A673 (cell line): Measurements from ENCODE around the gene MAPK12.

Experiments
- EZH2 ChIP-seq: fragments of 200-600 bp; sonication (generic); IDR thresholded peaks from 2 replicates; pipeline ENCODE4 v1.6.1; 2017; ENCODE audit warnings: borderline replicate concordance, low read depth, mild to moderate bottlenecking, mixed read lengths, antibody characterized with exemption, low read length; ENCODE audit not compliant: poor library complexity, severe bottlenecking
- TF ChIP-seq, protein P1 (sequence below): fragments of 300-800, 200-600 bp; sonication (generic); conservative IDR thresholded peaks from 2 replicates; pipeline ENCODE4 v1.5.1; 2017; ENCODE audit warnings: low read depth, mild to moderate bottlenecking, antibody characterized with exemption, low read length, moderate library complexity, mixed read lengths

- TF ChIP-seq, protein P1, sequence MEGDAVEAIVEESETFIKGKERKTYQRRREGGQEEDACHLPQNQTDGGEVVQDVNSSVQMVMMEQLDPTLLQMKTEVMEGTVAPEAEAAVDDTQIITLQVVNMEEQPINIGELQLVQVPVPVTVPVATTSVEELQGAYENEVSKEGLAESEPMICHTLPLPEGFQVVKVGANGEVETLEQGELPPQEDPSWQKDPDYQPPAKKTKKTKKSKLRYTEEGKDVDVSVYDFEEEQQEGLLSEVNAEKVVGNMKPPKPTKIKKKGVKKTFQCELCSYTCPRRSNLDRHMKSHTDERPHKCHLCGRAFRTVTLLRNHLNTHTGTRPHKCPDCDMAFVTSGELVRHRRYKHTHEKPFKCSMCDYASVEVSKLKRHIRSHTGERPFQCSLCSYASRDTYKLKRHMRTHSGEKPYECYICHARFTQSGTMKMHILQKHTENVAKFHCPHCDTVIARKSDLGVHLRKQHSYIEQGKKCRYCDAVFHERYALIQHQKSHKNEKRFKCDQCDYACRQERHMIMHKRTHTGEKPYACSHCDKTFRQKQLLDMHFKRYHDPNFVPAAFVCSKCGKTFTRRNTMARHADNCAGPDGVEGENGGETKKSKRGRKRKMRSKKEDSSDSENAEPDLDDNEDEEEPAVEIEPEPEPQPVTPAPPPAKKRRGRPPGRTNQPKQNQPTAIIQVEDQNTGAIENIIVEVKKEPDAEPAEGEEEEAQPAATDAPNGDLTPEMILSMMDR: no peak
- no peak for TF ChIP-seq EZH2
Observed at GRCh38 chr22:50233223-50233622, 28.3 kb downstream of the MAPK12 start.
